Left kidney (tissue), 2 donors: ENCODE data around the gene FAM241A. TPM values are rescaled to one million over a fixed set of nuclear protein-coding genes. Genes with fewer than 3 reads are reported as not detected.

Source experiments
- DNase-seq: peaks from one replicate; pipeline ENCODE4 v3.0.0-alpha.2; 2013
- polyA plus RNA-seq: library from polyadenylated mRNA; unstranded; fragments of 120-200 nt; gene quantifications from one replicate; pipeline ENCODE4 v1.2.1, GENCODE V29; 2013; ENCODE audit not compliant: insufficient read length

Gene FAM241A
- polyA plus RNA-seq, 1 donor: 1.6 TPM

DNA sequence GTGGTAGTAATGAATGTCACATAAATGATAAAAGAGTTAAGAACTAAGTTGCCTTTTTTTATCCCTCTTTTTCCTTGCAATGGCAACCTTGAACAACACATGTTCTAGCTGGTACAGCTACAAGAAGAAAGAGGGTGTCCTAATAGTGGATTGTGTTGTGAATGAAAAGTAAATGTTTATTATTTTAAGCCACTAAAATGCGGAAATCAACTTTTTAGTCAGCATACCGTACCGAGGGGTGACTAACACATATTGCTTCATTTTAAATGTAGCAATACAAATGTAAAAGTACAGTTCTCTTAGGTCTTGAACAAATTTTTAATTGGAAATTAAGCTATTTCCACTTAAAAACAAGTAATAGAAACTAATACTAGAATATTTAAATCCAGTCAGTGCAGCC is 68.6 kb downstream of the FAM241A start:
- no peak for DNase-seq

DNA sequence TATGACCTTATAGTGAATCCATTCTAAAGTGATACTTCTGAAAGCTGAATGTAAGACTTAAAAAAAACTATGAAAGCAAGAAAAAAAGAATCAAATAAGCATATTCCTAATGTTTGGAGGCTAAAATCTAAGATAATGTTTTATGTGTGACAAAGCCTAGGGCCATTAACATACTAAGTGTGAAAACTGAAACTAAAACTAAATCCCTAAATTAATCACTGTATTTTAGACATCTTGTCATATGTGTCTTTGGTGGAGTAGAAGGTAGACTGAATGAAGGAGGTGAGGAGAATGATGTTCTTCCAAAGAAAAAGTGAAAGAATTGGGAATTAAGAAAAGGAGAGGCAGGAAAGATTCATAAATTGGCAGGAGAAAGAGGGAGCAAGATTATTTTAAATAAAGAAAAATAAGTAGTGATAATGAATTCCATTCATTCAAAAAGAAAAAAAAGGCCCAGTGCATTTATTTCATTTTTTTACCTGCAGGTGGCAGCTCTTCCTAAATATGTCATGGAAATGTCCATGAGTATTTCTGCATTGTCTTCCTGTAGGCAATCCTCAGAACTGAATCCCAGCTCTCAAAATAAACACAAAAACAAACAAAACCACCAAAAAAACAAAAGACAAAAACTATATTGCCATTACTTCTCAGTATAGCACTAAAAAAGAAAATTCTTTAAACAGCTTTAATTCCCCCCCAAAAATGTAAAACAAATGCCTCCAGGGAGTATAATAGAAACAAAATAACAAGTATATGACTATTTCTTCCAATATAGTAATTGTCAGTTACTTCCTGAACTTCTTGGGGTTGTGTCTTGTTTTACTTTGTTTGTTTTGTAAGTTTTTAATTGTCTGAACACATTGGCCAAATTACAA is 69.4 kb downstream of the FAM241A start:
- DNase-seq: no peak

DNA sequence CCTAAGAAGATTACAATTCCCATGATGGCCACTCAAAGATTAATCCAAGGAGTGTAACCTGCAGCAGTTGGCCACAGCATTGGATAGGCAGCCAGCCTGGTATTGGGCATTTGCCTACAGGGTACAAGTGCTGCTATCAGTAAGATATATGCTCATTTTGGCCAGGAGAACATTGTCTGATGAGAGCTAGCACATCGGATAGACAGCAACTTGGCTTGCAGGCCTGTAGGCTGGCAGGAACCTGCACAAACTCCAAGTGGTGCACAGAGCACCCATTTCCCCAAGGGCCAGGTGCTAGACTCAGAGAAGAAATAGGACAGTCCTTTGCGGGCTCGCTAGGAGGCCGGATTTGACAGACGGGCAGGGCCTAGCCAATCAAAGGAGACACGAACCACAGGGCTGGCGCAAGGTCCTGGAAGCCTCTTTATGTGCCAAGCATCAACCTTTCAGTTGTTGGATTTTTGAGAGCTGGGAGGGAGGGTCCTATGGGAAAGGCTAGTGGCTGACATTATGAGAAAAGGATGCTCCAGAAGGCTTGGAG is 74.6 kb downstream of the FAM241A start:
- no peak for DNase-seq

DNA sequence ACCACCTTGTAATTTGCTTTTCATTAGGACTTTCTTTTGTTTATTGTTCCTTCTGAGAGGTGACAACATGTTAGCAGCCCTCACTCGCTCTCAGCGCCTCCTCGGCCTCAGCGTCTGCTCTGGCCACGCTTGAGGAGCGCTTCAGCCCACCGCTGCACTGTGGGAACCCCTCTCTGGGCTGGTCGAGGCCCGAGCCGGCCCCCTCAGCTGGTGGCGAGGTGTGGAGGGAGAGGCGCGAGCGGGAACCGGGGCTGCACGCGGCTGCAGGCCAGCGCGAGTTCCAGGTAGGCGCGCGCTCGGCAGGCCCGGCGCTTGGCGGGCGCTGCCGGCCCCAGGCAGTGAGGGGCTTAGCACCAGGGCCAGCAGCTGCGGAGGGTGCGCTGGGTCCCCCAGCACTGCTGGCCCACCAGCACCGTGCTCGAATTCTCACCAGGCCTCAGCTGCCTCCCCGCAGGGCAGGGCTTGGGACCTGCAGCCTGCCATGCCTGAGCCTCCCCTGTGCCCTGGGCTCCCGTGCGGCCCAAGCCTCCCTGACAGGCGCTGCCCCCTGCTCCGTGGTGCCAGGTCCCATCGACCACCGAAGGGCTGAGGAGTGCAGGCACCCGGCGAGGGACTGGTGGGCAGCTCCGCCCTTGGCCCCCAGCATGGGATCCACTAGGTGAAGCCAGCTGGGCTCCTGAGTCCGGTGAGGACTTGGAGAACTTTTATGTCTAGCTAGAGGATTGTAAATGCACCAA is 77.1 kb downstream of the FAM241A start:
- DNase-seq: no peak

DNA sequence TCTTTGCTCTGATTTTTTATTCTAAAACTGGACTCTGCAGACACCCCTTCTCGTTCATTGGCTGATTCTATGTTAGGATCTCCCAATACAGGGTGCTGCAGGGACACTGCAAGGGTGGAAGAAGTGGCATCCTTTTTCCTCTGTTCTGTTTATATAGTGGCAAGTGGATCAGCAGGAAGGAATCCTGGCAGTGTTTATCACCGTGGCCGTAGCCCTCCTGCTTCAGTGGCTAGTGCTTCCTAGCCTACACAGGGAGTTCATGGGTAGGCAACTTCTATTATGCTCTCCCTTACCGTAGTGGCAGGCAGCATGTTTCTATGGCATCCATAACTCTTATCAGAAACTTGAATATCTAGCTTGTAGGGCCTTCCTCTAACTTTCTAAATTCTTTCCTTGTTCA is 79.9 kb downstream of the FAM241A start:
- DNase-seq: no peak

DNA sequence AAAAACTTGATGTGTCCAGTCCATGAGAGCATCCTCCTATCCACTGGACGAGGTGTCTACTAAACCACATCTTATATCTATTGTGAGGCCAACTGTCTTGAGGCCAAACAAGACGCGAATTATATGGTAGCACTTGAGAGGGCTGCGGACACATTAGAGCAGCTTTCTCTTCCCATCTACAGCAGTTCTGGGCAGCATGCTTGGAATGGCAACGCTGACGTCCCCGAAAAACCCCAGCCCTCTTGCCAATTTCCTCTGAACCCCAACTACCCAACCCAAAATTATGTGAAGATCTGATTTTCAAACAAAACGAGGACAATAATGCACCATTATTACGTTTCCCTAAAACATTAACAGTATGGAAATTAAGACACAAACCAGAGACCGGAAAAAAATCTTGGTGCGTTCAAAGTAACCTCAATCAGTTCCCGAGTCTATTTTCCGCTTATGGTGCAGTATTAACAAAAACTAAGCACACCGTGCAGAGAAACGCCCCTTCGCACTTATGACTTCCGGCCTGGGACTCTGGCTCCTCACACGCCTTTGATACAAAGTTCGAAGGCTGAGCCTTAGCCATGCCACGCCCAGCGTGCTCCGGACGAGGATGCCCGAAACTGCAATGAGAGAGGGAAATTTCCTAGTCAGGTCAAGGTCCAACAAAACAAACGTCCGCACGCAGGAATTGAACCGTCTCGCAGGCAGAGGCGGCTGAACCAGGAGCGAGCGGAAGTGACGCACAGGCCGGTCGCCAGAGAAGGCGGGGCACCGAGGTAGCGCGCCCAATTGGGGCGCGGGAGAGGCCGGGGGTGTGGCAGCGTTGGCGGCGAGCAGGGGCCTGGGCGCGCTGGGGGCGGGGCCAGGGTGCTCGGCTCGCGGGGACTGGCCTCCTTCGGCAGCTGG is 85.9 kb downstream of the FAM241A start:
- DNase-seq: peak; percentile 97

DNA sequence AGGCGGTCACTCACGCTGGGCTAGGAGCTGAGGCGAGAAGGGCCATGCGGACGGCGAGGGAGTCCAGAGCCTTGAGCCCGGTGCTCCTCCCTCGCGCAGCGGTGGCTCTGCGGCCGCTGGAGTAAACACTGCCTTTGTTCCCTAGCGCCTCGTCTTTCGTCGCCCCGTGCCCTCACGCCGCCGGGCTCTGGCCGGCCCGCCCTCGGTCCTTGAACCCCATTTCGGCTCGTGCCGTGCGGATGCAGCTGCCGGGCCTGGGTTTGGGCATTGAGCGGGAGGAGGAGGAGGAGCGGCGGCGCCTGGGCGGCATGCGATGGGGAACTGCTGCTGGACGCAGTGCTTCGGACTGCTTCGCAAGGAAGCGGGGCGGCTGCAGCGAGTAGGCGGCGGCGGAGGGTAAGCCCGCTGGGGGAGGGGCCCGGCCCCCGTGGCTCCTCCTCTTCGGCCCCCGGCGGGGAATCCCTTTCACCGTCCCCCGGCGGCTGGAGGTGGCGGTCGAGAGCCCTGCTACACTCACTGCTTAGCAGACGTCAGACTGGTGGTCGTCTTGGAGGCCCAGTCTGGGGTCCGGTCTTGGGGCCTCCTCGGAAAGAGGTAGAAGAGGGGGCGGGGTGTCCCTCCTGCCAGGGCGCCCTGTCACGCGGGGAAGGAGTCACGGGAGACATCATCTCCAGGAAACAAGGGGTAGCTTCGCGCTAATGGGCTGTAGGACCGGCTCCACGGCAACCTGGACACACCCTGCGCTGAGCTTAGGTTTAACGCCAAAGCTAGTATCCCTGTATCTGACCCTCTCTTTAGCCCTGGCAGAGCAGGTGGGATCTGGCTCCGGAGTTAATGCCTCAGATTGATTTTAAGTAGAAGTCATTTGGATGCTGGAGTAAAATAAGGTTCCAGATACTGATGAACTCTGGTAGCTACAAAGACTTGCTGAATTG is 86.8 kb downstream of the FAM241A start, which contains the start of gene AP1AR:
Gene AP1AR, plus strand, starts transcription at position 9 of the 935 bp plus-strand sequence. Its CDS starts 305 bp downstream, at position 314.
- peak; percentile 85 for DNase-seq

DNA sequence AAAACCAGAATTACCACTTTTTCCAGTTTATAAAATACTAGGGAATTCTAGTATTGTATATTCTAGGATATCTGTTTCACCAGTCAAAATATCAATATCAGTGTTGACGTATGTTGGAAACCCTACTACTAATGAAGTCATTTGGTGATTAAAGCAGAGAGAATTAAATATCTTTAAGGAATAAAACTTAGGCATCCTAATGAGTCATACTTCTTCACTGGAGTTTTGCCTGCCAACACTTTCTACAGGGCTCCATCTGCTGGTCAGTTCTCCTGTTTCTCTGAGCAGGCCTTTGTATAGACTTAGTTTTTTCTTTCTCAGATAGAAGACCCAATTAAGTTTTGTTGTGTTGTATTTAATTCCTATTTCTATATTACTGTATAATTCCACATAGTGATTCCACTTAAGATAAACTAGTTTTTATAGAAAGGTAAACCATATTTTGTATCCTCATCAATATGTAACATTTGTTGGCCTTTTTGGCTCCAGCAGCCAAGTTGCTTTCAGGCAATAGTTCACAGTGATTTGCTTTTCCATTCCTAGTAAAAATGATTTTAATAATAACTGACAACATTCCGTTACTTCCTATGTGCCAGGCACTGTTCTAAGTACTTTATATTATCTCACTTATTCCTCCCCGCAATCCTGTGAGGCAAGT is 89.8 kb downstream of the FAM241A start:
- DNase-seq: peak; percentile 71

DNA sequence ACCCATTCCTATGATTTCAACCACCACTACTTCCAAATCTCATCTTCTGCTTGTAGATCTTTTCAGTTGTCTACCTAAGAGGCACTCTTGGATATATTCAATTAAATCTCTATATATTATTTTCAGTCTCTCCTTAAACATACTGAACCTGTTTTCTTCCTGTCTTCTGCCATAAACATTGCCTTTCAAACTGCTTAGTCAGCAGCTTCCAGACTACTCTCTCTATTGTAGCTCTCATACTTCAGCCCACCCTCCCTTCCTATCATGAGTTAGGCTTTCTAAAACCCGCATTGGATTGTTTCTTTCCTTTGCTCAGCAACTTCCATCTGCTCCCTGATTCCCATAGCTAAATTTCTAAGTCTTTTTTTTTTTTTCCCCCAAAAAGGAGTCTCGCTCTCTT is 90.8 kb downstream of the FAM241A start:
- no peak for DNase-seq

DNA sequence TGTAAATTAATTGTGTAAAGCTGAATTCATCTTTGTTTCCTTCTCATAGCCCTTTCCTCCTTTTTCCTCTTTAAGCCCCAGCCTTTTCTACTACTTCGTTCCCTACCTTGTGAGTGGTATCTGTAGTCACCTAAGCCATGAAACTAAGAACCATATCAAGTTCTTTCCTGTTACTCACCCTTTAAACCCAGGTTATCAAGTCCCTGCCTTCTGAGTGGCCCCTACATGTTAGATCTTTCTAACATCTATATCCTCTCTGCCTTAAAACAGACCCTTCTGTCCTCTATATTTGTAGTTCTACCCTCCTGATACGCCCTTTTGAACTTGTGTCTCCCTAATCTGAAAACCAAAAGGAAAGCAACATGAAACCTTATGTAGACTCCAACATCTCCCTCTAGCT is 93.6 kb downstream of the FAM241A start:
- no peak for DNase-seq

Other genes starting within 250 kb of the FAM241A start
- 50.5 TPM for gene AP1AR, start 86.3 kb downstream of the FAM241A start, polyA plus RNA-seq
- 19.6 TPM for gene TIFA, start 140.4 kb downstream of the FAM241A start, polyA plus RNA-seq
- gene ALPK1, start 151.9 kb downstream of the FAM241A start, polyA plus RNA-seq: 20.6 TPM